IPS-NIHi7 (cell line): ENCODE results near the gene HASPIN.
"Not testable (repeated sequence)": the region's sequence is repeated elsewhere in the genome, so short reads cannot be mapped to it uniquely, and the experiment has no call there.

Experiments
- DNase-seq: peaks from one replicate; pipeline ENCODE4 v3.0.0; 2012; ENCODE audit warnings: mixed read lengths; ENCODE audit errors: extremely low spot score

The HASPIN gene

DNA sequence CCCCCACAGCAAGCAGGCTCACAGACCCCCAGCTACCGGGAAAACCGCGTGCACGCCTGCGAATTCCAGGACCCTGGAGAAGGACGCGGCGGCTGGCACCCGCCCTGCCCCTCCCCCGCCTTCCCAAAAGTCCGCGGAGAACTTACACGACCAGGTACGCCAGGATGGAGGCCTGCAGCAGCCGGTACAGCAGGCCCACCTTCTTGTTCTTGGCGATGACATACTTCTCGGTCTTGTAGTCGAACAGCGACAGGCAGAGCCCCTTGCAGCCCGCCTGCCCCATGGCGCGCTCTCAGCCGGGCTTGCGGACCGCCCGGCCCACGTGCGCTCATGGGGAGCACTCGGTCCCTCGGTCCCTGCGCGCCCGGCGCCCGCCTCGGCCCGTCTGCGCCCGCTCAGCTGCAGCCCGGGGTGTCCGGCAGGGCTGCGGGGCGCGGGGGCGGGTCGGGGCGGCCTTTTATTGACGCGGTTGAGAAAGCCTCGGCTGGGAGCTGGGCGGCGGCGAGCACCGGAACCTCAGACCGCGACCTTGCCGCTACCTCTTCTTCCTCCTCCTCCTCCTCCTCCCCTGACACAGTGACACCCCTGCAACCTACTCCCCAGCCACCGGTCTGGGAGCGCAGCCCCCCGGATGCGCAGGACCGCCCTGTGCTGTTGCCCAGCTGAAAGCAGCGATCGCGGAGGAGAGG is 27.8 kb upstream of the HASPIN start, which contains the start of gene P2RX5:
TSS of gene P2RX5 (minus strand) at position 433 of the 689 bp plus-strand sequence. CDS start at position 283, 150 bp downstream.
- DNase-seq = peak; percentile 70

DNA sequence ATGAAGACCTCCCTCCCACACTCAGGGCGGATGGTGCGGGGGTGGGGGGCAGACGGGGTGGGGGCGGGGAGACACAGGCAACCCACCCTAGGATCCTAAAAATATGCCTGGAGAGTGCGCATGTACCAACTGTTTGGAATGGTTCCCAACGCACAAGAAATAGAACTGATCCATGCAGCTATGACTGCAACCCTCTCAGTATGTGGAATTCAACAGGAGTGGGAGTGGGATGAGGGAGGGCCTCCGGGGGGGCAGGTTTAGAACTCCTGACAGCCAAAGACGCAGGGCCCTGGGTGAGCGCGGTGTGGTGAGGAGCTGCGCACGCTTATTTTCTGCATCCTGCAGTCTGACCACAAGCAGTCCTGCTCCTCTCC is 26.6 kb upstream of the HASPIN start:
- no peak for DNase-seq

DNA sequence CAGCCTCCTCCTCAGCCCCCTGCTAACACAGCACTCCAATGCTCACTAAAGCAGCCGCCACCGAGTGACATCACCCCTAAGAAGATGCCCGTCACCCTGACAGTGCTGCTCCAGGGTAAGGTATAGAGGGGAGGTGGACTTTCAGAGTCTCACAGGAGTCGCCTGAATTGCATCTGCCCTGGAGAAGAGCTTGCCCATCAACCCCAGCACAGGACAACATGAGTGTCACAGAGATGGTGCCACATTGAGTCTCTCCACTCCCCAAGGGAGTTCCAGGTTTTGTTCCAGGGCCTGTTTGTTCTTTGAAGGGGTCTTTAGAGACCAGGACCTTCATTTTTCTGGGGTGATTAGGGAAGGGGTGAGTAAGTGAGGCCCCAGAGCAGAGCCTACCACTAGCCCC is 25.6 kb upstream of the HASPIN start:
- no peak for DNase-seq

GRCh38 chr17:3699951-3700350 is 23.8 kb upstream of the HASPIN start:
- DNase-seq = no peak

- not testable (repeated sequence) for DNase-seq
Measured at GRCh38 chr17:3702041-3702539, 21.6 kb upstream of the HASPIN start.

DNA sequence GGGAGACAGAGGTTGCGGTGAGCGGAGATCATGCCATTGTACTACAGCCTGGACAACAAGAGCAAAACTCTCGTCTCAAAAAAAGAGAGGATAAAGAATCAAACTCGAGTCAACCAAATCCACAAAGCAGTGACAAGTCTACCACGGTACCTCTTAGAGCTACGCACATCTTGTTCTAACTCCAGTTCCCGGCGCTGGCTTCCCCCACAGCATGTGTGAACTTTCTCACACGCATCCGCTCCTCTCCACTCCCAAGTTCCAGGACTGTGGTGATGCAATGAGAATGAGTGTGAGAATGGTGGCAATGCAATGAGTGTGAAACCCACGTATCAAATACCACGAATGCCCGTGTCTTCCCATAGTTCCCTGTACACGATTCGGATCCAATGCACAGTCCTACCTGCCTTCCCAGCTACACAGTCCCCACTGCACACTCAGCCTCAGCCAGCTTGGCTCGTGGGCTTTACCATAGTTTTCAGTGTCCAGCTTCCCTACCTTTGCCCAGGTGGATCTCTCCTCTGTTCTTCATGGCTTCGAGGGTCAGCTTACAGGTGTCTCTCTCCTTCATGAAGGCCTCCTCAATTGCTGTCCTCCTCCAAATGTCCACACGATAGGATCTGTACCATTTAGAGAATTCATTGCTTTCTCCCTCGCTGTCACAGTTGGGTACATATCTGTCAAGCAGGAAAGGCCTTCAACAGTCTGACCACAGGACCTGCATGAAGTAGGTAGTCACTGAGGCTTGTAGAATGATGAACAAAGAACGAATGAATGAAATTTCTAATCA is 18.6 kb upstream of the HASPIN start:
- DNase-seq = no peak

GRCh38 chr17:3705718-3705984 is 18.1 kb upstream of the HASPIN start:
- DNase-seq = not testable (repeated sequence)

DNA sequence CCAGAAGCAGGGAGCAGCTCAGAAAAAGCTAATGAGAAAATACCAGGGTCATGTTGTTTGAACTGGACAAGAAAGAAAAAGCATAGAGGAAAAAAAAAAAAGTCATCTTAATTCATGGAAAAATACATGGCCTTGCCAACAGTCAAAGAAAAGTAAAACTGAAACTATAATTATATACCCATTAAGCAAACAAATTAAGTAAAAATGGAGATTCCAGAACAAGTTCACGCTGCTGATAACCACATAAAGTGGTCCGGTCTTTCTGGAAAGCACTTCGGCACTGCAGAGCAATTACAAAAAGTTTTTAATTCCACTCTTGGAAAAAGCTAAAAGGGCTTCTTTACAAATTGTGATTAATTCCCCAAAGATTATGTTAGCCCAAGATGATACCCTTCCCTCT is 15.3 kb upstream of the HASPIN start:
- no peak for DNase-seq

DNA sequence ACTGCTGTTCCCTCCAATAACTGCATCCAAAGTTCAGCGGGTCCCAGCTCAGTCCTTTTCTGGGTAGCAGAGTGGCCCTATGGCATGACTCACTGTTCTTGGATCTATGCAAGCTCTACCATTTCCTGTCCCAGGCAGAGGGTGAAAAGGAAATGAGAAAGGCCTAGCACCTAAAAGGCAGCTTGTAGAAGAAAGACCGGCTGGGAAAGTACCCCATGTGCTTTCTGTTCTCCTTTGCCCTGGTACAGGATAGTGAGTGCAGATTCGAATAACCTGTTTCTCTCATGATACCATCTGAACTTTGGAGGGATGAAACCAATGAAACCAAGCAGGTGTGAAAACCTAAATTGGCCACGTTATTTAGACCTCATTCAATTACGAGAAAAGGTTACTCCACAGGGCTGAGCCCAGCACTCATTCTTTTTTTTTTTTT is 12.7 kb upstream of the HASPIN start:
- no peak for DNase-seq

GRCh38 chr17:3712811-3713463 is 10.8 kb upstream of the HASPIN start:
- DNase-seq = no peak

DNA sequence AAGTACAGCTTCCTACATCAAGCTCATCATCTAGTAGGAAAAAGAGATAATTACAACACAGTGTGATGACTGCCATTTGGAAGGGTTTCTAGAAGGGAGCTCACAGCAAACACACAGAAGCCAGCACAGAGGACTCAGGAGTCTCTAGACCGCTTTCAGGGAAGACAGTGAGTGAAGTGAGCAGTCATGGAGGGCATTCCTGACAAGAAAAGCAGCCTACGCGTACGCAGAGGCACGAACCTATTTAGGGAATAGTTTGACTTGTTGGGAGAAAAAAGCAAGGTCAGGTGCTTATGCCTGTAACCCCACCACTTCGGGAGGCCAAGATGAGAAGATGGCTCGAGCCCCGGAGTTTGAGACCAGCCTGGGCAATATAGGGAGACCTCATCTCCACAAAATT is 8.4 kb upstream of the HASPIN start:
- DNase-seq = no peak

GRCh38 chr17:3718201-3718600 is 5.5 kb upstream of the HASPIN start:
- DNase-seq = no peak

GRCh38 chr17:3719265-3719664 is 4.4 kb upstream of the HASPIN start:
- DNase-seq = no peak

- DNase-seq = no peak
Measured at GRCh38 chr17:3722716-3723115, 987 bp upstream of the HASPIN start.

GRCh38 chr17:3723188-3723555 is 531 bp upstream of the HASPIN start:
- no peak for DNase-seq

- no peak for DNase-seq
Measured at GRCh38 chr17:3724378-3725077, 825 bp downstream of the HASPIN start.

DNA sequence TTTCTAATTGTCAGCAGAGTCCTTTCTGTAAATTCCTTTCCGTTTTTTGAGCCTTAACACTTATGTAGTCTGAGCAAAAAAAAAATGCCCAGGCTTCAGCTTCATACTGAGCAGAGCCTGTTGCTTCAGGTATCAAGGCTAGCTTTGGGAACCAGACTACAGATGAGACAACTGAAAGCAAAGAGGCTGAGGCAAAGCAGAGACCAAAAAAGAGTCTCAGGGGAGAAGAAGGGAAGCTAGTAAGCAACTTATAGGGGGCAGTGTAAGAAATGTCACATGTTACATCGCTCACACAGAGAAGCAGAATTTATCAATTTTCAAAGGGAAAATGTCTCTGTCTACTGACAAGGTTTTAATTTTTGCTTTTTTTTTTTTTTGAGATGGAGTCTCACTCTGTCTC is 3.3 kb downstream of the HASPIN start:
- DNase-seq = no peak

DNA sequence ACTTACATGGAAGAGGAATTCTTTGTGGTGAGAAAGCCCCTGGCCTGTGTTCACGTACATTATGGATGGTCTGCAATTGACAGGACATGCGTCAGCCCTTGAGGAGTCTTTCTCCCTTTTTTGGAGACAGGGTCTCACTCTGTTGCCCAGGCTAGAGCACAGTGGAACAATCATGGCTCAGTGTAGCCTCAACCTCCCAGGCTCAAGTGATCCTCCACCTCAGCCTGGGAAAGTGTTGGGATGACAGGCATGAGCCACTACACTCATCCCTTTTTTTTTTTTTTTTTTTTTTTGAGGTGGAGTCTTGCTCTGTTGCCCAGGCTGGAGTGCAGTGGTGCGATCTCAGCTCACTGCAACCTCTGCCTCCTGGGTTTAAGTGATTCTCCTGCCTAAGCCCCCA is 4.4 kb downstream of the HASPIN start:
- DNase-seq = not testable (repeated sequence)

DNA sequence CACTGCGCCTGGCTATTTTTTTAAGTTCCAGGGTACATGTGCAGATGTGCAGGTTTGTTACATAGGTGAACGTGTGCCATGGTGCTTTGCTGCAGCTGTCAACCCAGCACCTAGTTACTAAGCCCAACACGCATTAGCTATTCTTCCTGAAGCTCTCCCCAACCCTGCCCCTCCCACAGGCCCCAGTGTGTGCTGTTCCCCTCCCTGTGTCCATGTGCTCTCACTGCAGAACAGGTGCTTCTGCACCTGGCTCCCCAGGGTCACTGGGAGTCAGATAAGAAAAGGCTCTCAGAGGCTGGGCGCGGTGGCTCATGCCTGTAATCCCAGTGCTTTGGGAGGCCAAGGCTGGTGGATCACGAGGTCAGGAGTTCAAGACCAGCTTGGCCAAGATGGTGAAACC is 6.2 kb downstream of the HASPIN start:
- no peak for DNase-seq

GRCh38 chr17:3730881-3731429 is 7.3 kb downstream of the HASPIN start:
- DNase-seq = no peak

GRCh38 chr17:3732210-3732621 is 8.5 kb downstream of the HASPIN start:
- no peak for DNase-seq

- not testable (repeated sequence) for DNase-seq
Measured at GRCh38 chr17:3734911-3735276, 11.2 kb downstream of the HASPIN start.
